Renal pelvis (tissue), 4 donors: ENCODE results near the gene RFC5. TPM values are rescaled to one million over a fixed set of nuclear protein-coding genes. Genes with fewer than 3 reads are reported as not detected.
"Not testable (repeated sequence)": the region's sequence is repeated elsewhere in the genome, so short reads cannot be mapped to it uniquely, and the experiment has no call there.

Experiments used
- DNase-seq: peaks from one replicate; pipeline ENCODE4 v3.0.0-alpha.2; 2013
- polyA plus RNA-seq, 3 donors: library from polyadenylated mRNA; unstranded; fragments of 120-200 nt; gene quantifications; one replicate each; pipeline ENCODE4 v1.2.1, GENCODE V29; 2013; ENCODE audit not compliant: insufficient read length in 3 of 3

Gene RFC5
- polyA plus RNA-seq, 3 donors: 33.1 to 38.1 (median 38.0) TPM

GRCh38 chr12:118068445-118068844 lies 51.9 kb downstream of the RFC5 start:
- no peak for DNase-seq

GRCh38 chr12:118070650-118071049 lies 54.1 kb downstream of the RFC5 start:
- no peak for DNase-seq

GRCh38 chr12:118073768-118074167 lies 57.3 kb downstream of the RFC5 start:
- DNase-seq: no peak

- DNase-seq: not testable (repeated sequence)
Observed at GRCh38 chr12:118081521-118081920, 65.0 kb downstream of the RFC5 start.

Other genes with a start within 250 kb of the RFC5 start
- gene KSR2, start 47.7 kb upstream of the RFC5 start, polyA plus RNA-seq: 1 to 10 TPM in 2 of 3 donors, under 1 TPM in 1; 0.80 to 1.3 (median 1.1) TPM
- gene WSB2, start 44.5 kb downstream of the RFC5 start, polyA plus RNA-seq: 10 to 100 TPM; 45.8 to 47.7 (median 46.5) TPM
- 10 to 100 TPM; 18.3 to 32.1 (median 30.4) TPM for gene VSIG10, start 87.3 kb downstream of the RFC5 start, polyA plus RNA-seq
- gene PEBP1, start 119.4 kb downstream of the RFC5 start, polyA plus RNA-seq: 100 to 1,000 TPM; 302 to 348 (median 328) TPM